HepG2 (cell line): Measurements from ENCODE around the gene CDK5R1.

Experiments
- CTCF ChIP-seq: sonication (generic); formaldehyde crosslinking; IDR thresholded peaks from 2 replicates; pipeline ENCODE4 v1.5.0; 2020; ENCODE audit warnings: mild to moderate bottlenecking, missing genetic modification reagents, moderate library complexity
- ZBTB34 ChIP-seq: sonication (generic); formaldehyde crosslinking; IDR thresholded peaks from 2 replicates; pipeline ENCODE4 v1.8.0; 2022; ENCODE audit warnings: mild to moderate bottlenecking, missing genetic modification reagents

- no peak for TF ChIP-seq CTCF (CRISPR knock-in tag)
- TF ChIP-seq ZBTB34 (CRISPR knock-in tag), result no peak
Observed at GRCh38 chr17:32485261-32486110, 1.3 kb upstream of the CDK5R1 start.
